DOHH2 (cell line): ENCODE data around the gene CKMT2.

Source experiments
- H3F3A ChIP-seq: fragments of 200-600 bp; sonication (generic), shearing (Covaris generic); 2 replicates; pipeline ENCODE4 v1.6.0; 2016; ENCODE audit warnings: antibody characterized with exemption, mild to moderate bottlenecking; ENCODE audit not compliant: control insufficient read depth, insufficient read depth
- H3K27ac ChIP-seq: fragments of 200-600 bp; sonication (generic); 2 replicates; pipeline ENCODE4 v1.5.1; 2014; ENCODE audit warnings: low read depth, mild to moderate bottlenecking, low read length, moderate library complexity
- H3K27me3 ChIP-seq: fragments of 200-600 bp; sonication (generic); 2 replicates; pipeline ENCODE4 v1.6.1; 2014; ENCODE audit warnings: mild to moderate bottlenecking, low read length, mixed read lengths; ENCODE audit not compliant: control insufficient read depth
- H3K36me3 ChIP-seq: fragments of 200-600 bp; sonication (generic); 2 replicates; pipeline ENCODE4 v1.6.1; 2014; ENCODE audit warnings: mild to moderate bottlenecking, low read length, moderate library complexity, mixed read lengths; ENCODE audit not compliant: control insufficient read depth
- H3K4me1 ChIP-seq: fragments of 200-600 bp; sonication (generic); 2 replicates; pipeline ENCODE4 v1.6.1; 2014; ENCODE audit warnings: mild to moderate bottlenecking, low read length, mixed read lengths; ENCODE audit not compliant: control insufficient read depth
- H3K4me2 ChIP-seq: fragments of 200-600 bp; sonication (generic); 2 replicates; pipeline ENCODE4 v1.6.0; 2014; ENCODE audit warnings: mild to moderate bottlenecking, low read length, moderate library complexity
- H3K4me3 ChIP-seq: fragments of 200-600 bp; sonication (generic); 2 replicates; pipeline ENCODE4 v1.5.1; 2014; ENCODE audit warnings: mild to moderate bottlenecking, low read length, mixed read lengths
- H3K79me2 ChIP-seq: fragments of 200-600 bp; sonication (generic); 2 replicates; pipeline ENCODE4 v1.6.1; 2014; ENCODE audit warnings: mild to moderate bottlenecking, low read length, mixed read lengths; ENCODE audit not compliant: control insufficient read depth
- H3K9me2 ChIP-seq: fragments of 200-600 bp; sonication (generic); replicated peaks from 2 replicates; pipeline ENCODE4 v1.6.1; 2014; ENCODE audit warnings: mild to moderate bottlenecking, low read length, mixed read lengths; ENCODE audit not compliant: control insufficient read depth
- H3K9me3 ChIP-seq: fragments of 200-600 bp; sonication (generic); 2 replicates; pipeline ENCODE4 v1.6.1; 2014; ENCODE audit warnings: antibody characterized with exemption, low read length, mixed read lengths; ENCODE audit not compliant: control insufficient read depth, insufficient read depth
- H4K20me1 ChIP-seq: fragments of 200-600 bp; sonication (generic); 2 replicates; pipeline ENCODE4 v1.6.0; 2014; ENCODE audit warnings: low read depth, mild to moderate bottlenecking, antibody characterized with exemption, low read length, moderate library complexity; ENCODE audit not compliant: control insufficient read depth, insufficient read depth
- EZH2phosphoT487 ChIP-seq: fragments of 200-600 bp; sonication (generic); IDR thresholded peaks from 2 replicates; pipeline ENCODE4 v1.6.1; 2017; ENCODE audit warnings: borderline replicate concordance, mild to moderate bottlenecking, antibody characterized with exemption, low read length, moderate library complexity, mixed read lengths
- TF ChIP-seq, protein P1 (sequence below): fragments of 200-600 bp; sonication (generic); IDR thresholded peaks from one replicate; pipeline ENCODE4 v1.5.1; 2014; ENCODE audit warnings: antibody characterized with exemption, mild to moderate bottlenecking, low read depth, low read length; ENCODE audit not compliant: poor library complexity, severe bottlenecking

Gene CKMT2

DNA sequence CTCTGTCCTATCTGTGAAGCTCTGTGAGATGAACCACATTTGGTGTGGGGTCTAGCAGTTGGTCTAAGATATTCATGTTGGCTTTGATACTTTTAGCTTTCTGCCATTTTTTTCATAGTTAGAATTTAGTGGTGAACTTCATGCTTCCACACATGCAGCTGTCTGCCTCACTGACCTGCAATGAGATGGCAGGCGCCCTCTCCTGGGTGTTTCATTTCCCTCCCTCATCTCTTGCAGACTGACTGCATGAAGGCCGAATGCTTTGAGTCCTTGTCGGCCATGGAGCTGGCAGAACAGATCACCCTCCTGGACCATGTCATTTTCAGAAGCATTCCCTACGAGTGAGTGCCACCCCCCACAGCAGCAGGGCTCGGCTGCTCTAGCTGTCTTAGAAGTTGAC lies 26.1 kb upstream of the CKMT2 start:
- H3K27ac ChIP-seq, result no peak overlapping the region

DNA sequence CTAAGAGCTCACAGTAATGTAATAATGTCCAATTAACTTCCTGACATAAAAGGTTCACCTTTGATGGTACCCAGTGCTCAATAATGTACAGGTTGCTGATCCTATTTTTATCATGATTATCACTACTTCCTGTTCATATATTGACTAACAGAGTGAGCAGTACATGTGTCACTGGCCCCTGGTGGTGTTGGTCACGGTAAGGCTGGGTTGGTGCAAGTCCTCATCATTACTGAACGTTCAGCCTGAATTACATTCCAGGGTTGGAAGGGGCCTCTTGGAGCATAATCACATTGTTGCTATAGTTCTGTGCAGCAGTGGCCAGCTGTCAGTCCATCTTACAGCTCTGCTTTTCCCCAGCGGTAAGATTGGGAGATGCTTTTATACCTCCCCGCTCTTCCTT lies 24.2 kb upstream of the CKMT2 start:
- H3F3A ChIP-seq, result no peaks in the 10 kb centered on the region

More for the DNA sequence above, 26.1 kb upstream of the CKMT2 start:
- Histone ChIP-seq H3K4me1 (peaks cover 3% of the 10 kb centered on the region), H3K4me3 (no peak overlapping the region), H3F3A (no peaks in the 10 kb centered on the region), H3K9me2 (no peaks in the 10 kb centered on the region), H3K27me3 (no peaks in the 10 kb centered on the region), H3K36me3 (no peaks in the 10 kb centered on the region), H3K79me2 (no peaks in the 10 kb centered on the region), H3K4me2 (no peak overlapping the region), H3K9me3 (no peaks in the 10 kb centered on the region), H4K20me1 (no peaks in the 10 kb centered on the region)
- no peak for TF ChIP-seq EZH2phosphoT487
- TF ChIP-seq, protein P1, sequence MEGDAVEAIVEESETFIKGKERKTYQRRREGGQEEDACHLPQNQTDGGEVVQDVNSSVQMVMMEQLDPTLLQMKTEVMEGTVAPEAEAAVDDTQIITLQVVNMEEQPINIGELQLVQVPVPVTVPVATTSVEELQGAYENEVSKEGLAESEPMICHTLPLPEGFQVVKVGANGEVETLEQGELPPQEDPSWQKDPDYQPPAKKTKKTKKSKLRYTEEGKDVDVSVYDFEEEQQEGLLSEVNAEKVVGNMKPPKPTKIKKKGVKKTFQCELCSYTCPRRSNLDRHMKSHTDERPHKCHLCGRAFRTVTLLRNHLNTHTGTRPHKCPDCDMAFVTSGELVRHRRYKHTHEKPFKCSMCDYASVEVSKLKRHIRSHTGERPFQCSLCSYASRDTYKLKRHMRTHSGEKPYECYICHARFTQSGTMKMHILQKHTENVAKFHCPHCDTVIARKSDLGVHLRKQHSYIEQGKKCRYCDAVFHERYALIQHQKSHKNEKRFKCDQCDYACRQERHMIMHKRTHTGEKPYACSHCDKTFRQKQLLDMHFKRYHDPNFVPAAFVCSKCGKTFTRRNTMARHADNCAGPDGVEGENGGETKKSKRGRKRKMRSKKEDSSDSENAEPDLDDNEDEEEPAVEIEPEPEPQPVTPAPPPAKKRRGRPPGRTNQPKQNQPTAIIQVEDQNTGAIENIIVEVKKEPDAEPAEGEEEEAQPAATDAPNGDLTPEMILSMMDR, result peak; percentile 51

DNA sequence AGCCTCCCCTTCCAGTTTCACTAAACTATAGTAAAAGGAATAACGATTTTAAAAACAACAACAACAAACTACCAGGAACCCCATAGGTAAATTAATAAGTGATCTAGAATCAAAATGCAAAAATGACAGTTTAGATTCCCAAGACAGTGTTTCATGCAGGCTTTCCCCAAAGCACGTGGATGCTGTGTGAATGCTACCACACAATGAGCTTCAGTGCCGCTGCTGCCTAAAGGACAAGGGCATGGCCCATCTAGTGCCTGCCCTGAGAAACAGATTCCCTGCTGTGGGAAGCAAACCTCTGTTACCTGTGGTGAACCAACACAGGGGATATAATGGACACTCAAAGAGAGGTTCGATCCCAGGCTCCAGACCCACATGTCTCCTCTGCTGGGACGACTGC lies 23.7 kb upstream of the CKMT2 start:
- no peaks in the 10 kb centered on the region for H3F3A ChIP-seq
- no peaks in the 10 kb centered on the region for H3K9me2 ChIP-seq
- no peaks in the 10 kb centered on the region for H3K27me3 ChIP-seq
- no peak for TF ChIP-seq EZH2phosphoT487
- TF ChIP-seq, protein P1, result no peak
- peaks cover 9% of the 10 kb centered on the region for H3K4me1 ChIP-seq
- no peak overlapping the region for H3K4me3 ChIP-seq
- no peaks in the 10 kb centered on the region for H4K20me1 ChIP-seq
- no peaks in the 10 kb centered on the region for H3K9me3 ChIP-seq
- no peak overlapping the region for H3K27ac ChIP-seq
- no peak overlapping the region for H3K4me2 ChIP-seq
- H3K79me2 ChIP-seq, result no peaks in the 10 kb centered on the region
- H3K36me3 ChIP-seq, result no peaks in the 10 kb centered on the region

More for the DNA sequence above, 24.2 kb upstream of the CKMT2 start:
- H3K4me1 ChIP-seq, result peaks cover 9% of the 10 kb centered on the region
- H3K27me3 ChIP-seq, result no peaks in the 10 kb centered on the region
- H3K4me2 ChIP-seq, result no peak overlapping the region
- TF ChIP-seq, protein P1, result no peak
- TF ChIP-seq EZH2phosphoT487, result no peak
- H3K36me3 ChIP-seq, result no peaks in the 10 kb centered on the region
- H3K27ac ChIP-seq, result no peak overlapping the region
- H3K9me3 ChIP-seq, result no peaks in the 10 kb centered on the region
- no peak overlapping the region for H3K4me3 ChIP-seq
- H3K79me2 ChIP-seq, result no peaks in the 10 kb centered on the region
- H4K20me1 ChIP-seq, result no peaks in the 10 kb centered on the region
- H3K9me2 ChIP-seq, result no peaks in the 10 kb centered on the region
